ENCODE data around the gene LGI2.

Gene LGI2

DNA sequence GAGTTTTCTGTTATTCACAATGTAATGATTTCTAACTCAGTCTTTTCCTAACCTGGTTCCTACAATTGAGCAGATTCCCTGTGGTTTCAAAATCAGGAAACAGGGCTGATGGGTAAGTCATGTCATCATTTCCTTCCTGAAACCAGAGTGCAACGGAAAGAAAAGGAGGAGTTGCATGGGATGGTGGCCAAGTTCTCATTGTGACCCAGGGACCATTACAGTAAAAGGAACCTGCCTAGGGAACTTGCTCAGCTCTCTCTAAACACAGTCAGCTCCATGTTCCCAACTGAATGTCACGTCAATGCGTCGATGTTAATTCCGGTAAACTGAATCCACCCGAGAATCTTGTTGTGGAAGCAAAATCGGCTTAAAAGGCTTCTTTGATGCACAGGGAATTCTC is 51.2 kb downstream of the LGI2 start:
- H2BK120ac ChIP-seq (ENCODE audit: low read depth, low read length) = no peak overlapping the region
- H3K36me3 ChIP-seq (ENCODE audit: control insufficient read depth in 1 of 2, insufficient read depth in 2 of 2, low read depth in 1 of 2, low read length in 2 of 2) = no peaks in the 10 kb centered on the region
- no peak overlapping the region for H3K4ac ChIP-seq (ENCODE audit: low read depth in 1 of 2, low read length in 2 of 2)
- no peak overlapping the region for H3K27ac ChIP-seq (ENCODE audit: low read length, poor library complexity, severe bottlenecking)
- DNase-seq = no peak
- no peaks in the 10 kb centered on the region for H3K4me1 ChIP-seq (ENCODE audit: control insufficient read depth, insufficient read depth, low read depth, low read length)
- H3K4me2 ChIP-seq (ENCODE audit: low read length, poor library complexity, severe bottlenecking) = no peak overlapping the region
- no peak overlapping the region for H2BK5ac ChIP-seq (ENCODE audit: low read depth, low read length, poor library complexity, severe bottlenecking)
- peak overlapping the region; percentile 84 for H3K9ac ChIP-seq (ENCODE audit: low read length)
- WGBS = 94% methylated on average over 6 of the region's 7 CpGs
- no peak overlapping the region for H4K8ac ChIP-seq (ENCODE audit: low read length)
- H2BK15ac ChIP-seq (ENCODE audit: low read depth, poor library complexity, severe bottlenecking) = no peak overlapping the region
- H3K4me3 ChIP-seq (ENCODE audit: insufficient read depth in 1 of 2, low read depth in 1 of 2, low read length in 2 of 2) = peak overlapping the region in 1 of 2 experiments; percentile 54
- H3K18ac ChIP-seq (ENCODE audit: low read depth in 1 of 2, low read length in 2 of 2) = no peak overlapping the region
- H2AFZ ChIP-seq (ENCODE audit: low read depth, low read length) = no peak overlapping the region
- no peak overlapping the region for H2BK12ac ChIP-seq (ENCODE audit: low read length in 2 of 2)
- H3K14ac ChIP-seq (ENCODE audit: low read length in 2 of 2) = no peak overlapping the region
- H3K23ac ChIP-seq (ENCODE audit: low read length in 2 of 2) = no peak overlapping the region
- no peak overlapping the region for H2AK5ac ChIP-seq (ENCODE audit: low read length, severe bottlenecking)
- peaks cover 0 to 34% of the 10 kb centered on the region in 2 experiments for H3K27me3 ChIP-seq (ENCODE audit: control insufficient read depth in 1 of 2, insufficient read depth in 1 of 2, low read length in 2 of 2)
- no peak overlapping the region for H4K91ac ChIP-seq (ENCODE audit: low read length)
- no peaks in the 10 kb centered on the region for H3K79me1 ChIP-seq (replicated peaks; ENCODE audit: low read length, poor library complexity, severe bottlenecking)
- H3K9me3 ChIP-seq (ENCODE audit: control insufficient read depth, low read length) = no peaks in the 10 kb centered on the region

DNA sequence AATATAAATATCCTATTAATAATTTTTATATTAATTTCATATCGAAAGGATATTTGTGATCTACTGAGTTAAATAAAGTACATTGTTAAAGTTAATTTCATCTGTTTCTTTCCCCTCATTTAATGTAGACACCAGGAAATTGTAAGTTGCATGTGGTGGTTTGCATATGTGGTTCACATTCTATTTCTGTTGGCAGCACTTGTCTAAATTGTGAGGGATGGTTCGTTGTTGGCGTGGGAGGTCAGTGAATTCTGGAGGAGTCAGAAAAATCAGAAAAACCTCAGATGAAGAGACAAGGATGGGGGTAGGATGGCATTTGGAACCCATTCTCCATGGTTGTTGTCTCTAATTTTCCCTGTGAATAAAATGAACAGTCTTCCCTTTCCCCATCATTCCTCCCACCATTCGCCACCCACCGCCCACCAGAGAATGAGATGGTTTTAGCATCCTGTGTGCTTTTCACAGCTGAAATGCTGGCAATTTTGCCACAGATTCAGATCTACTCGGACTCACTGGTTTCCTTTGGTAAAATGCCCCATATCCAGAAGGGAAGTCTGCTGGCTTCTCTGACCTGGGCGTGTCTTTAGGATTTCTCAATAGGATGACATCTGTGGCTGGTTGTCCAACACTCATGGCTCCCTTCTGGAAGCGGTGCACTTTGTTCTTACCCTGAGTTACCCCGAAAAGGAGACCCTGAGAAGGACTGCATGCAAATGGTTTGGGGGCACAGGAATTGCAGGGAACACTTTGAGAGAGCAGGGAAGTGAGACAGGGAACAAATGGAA is 52.3 kb downstream of the LGI2 start:
- Histone ChIP-seq H3K79me1 (replicated peaks; ENCODE audit: low read length, poor library complexity, severe bottlenecking) (no peaks in the 10 kb centered on the region), H4K8ac (ENCODE audit: low read length) (no peak overlapping the region), H3K4me2 (ENCODE audit: low read length, poor library complexity, severe bottlenecking) (no peak overlapping the region), H3K9me3 (ENCODE audit: control insufficient read depth, low read length) (no peaks in the 10 kb centered on the region), H4K91ac (ENCODE audit: low read length) (no peak overlapping the region), H3K14ac (ENCODE audit: low read length in 2 of 2) (no peak overlapping the region), H3K9ac (ENCODE audit: low read length) (no peak overlapping the region), H2BK120ac (ENCODE audit: low read depth, low read length) (no peak overlapping the region), H3K23ac (ENCODE audit: low read length in 2 of 2) (no peak overlapping the region), H2BK12ac (ENCODE audit: low read length in 2 of 2) (no peak overlapping the region), H2BK15ac (ENCODE audit: low read depth, poor library complexity, severe bottlenecking) (no peak overlapping the region), H3K36me3 (ENCODE audit: control insufficient read depth in 1 of 2, insufficient read depth in 2 of 2, low read depth in 1 of 2, low read length in 2 of 2) (no peaks in the 10 kb centered on the region), H3K27ac (ENCODE audit: low read length, poor library complexity, severe bottlenecking) (no peak overlapping the region), H3K27me3 (ENCODE audit: control insufficient read depth in 1 of 2, insufficient read depth in 1 of 2, low read length in 2 of 2) (peaks cover 0 to 34% of the 10 kb centered on the region in 2 experiments), H2BK5ac (ENCODE audit: low read depth, low read length, poor library complexity, severe bottlenecking) (no peak overlapping the region), H3K4ac (ENCODE audit: low read depth in 1 of 2, low read length in 2 of 2) (no peak overlapping the region), H3K18ac (ENCODE audit: low read depth in 1 of 2, low read length in 2 of 2) (no peak overlapping the region), H3K4me3 (ENCODE audit: insufficient read depth in 1 of 2, low read depth in 1 of 2, low read length in 2 of 2) (no peak overlapping the region), H2AFZ (ENCODE audit: low read depth, low read length) (no peak overlapping the region), H3K4me1 (ENCODE audit: control insufficient read depth, insufficient read depth, low read depth, low read length) (peaks cover 7% of the 10 kb centered on the region), H2AK5ac (ENCODE audit: low read length, severe bottlenecking) (no peak overlapping the region)
- DNase-seq = no peak
- WGBS = 93% methylated on average over 8 of the region's 9 CpGs

DNA sequence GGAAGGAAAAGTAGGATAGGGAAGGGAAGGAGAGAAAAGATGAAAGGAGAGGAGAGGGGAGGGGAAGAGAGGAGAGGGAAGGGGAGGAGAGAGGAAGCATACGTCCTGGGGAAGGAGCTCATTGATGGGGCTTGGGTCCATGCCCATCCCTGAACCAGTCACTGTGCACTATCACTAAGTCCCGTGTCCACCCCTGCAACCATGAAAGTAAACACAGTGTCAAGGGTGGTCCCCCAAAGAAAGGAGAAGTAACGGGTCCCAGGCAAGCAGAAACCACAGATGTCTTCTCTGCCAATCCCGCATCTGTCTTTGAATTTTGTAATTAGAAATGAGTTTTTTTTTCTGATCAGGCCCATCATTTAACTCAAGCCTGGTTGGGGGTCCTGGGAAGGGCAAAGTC is 55.2 kb downstream of the LGI2 start:
- H3K9ac ChIP-seq (ENCODE audit: low read length) = no peak overlapping the region
- peaks cover 0 to 29% of the 10 kb centered on the region in 2 experiments for H3K27me3 ChIP-seq (ENCODE audit: control insufficient read depth in 1 of 2, insufficient read depth in 1 of 2, low read length in 2 of 2)
- no peaks in the 10 kb centered on the region for H3K9me3 ChIP-seq (ENCODE audit: control insufficient read depth, low read length)
- H4K8ac ChIP-seq (ENCODE audit: low read length) = no peak overlapping the region
- no peaks in the 10 kb centered on the region for H3K36me3 ChIP-seq (ENCODE audit: control insufficient read depth in 1 of 2, insufficient read depth in 2 of 2, low read depth in 1 of 2, low read length in 2 of 2)
- no peak overlapping the region for H3K14ac ChIP-seq (ENCODE audit: low read length in 2 of 2)
- 85% methylated on average over 4 of the region's 4 CpGs for WGBS
- H3K4me2 ChIP-seq (ENCODE audit: low read length, poor library complexity, severe bottlenecking) = no peak overlapping the region
- no peak overlapping the region for H2AK5ac ChIP-seq (ENCODE audit: low read length, severe bottlenecking)
- no peak overlapping the region for H3K23ac ChIP-seq (ENCODE audit: low read length in 2 of 2)
- no peak overlapping the region for H3K27ac ChIP-seq (ENCODE audit: low read length, poor library complexity, severe bottlenecking)
- H3K18ac ChIP-seq (ENCODE audit: low read depth in 1 of 2, low read length in 2 of 2) = no peak overlapping the region
- no peak overlapping the region for H2BK12ac ChIP-seq (ENCODE audit: low read length in 2 of 2)
- H3K4me1 ChIP-seq (ENCODE audit: control insufficient read depth, insufficient read depth, low read depth, low read length) = peaks cover 10% of the 10 kb centered on the region
- no peak overlapping the region for H2BK120ac ChIP-seq (ENCODE audit: low read depth, low read length)
- H4K91ac ChIP-seq (ENCODE audit: low read length) = no peak overlapping the region
- no peak for DNase-seq
- H3K4ac ChIP-seq (ENCODE audit: low read depth in 1 of 2, low read length in 2 of 2) = no peak overlapping the region
- H3K4me3 ChIP-seq (ENCODE audit: insufficient read depth in 1 of 2, low read depth in 1 of 2, low read length in 2 of 2) = no peak overlapping the region
- H3K79me1 ChIP-seq (replicated peaks; ENCODE audit: low read length, poor library complexity, severe bottlenecking) = no peaks in the 10 kb centered on the region
- no peak overlapping the region for H2BK5ac ChIP-seq (ENCODE audit: low read depth, low read length, poor library complexity, severe bottlenecking)
- no peak overlapping the region for H2BK15ac ChIP-seq (ENCODE audit: low read depth, poor library complexity, severe bottlenecking)
- no peak overlapping the region for H2AFZ ChIP-seq (ENCODE audit: low read depth, low read length)

DNA sequence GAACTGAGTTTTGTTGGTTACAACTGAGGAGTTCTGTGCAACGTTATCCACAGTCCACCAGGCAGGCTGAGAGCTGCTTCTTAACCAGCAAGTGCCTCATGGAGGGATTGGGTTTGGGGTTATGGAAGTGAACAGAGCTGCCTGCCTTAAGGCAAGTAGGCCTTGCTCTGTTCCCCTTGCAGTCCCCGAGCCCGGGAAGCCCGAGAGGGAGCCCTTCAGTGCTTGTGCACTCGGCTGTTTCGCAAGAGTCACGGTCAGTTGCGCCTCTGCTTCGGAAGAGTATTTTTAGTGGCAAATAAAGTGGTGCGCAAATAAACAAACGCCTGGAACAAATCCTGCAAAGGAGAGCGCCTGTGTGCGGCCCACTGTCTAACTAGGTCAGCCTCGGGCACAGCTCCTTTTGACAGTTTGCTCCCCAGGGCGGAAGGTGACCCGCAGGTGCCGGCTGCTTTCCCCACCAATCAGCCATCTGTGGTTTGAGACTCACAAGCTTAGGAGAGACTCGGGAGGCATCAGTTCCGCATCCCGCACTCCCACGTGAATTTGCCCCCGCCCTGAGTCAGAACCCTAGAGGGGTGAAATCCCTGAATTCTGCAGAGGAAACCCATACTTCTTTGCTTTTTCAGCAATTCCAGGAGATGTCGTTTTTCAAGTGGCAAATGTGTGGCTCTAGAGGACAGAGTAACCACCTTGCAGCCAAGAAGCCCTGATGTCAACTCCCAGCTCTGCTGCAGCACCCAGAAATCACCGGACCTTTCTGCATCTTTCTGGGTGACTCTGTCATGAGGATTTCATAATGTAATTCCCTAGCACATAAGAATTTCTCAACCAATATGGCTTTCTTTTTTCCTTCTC is 56.8 kb downstream of the LGI2 start:
- Histone ChIP-seq H3K18ac (ENCODE audit: low read depth in 1 of 2, low read length in 2 of 2) (no peak overlapping the region), H2BK120ac (ENCODE audit: low read depth, low read length) (no peak overlapping the region), H2AFZ (ENCODE audit: low read depth, low read length) (no peak overlapping the region), H3K36me3 (ENCODE audit: control insufficient read depth in 1 of 2, insufficient read depth in 2 of 2, low read depth in 1 of 2, low read length in 2 of 2) (no peaks in the 10 kb centered on the region), H3K27ac (ENCODE audit: low read length, poor library complexity, severe bottlenecking) (peak overlapping the region; percentile 56), H3K4me3 (ENCODE audit: insufficient read depth in 1 of 2, low read depth in 1 of 2, low read length in 2 of 2) (no peak overlapping the region), H3K14ac (ENCODE audit: low read length in 2 of 2) (no peak overlapping the region), H2BK15ac (ENCODE audit: low read depth, poor library complexity, severe bottlenecking) (no peak overlapping the region), H3K4ac (ENCODE audit: low read depth in 1 of 2, low read length in 2 of 2) (no peak overlapping the region), H3K4me1 (ENCODE audit: control insufficient read depth, insufficient read depth, low read depth, low read length) (peaks cover 10% of the 10 kb centered on the region), H2BK5ac (ENCODE audit: low read depth, low read length, poor library complexity, severe bottlenecking) (peak overlapping the region; percentile 15), H3K4me2 (ENCODE audit: low read length, poor library complexity, severe bottlenecking) (peak overlapping the region; percentile 0), H3K79me1 (replicated peaks; ENCODE audit: low read length, poor library complexity, severe bottlenecking) (no peaks in the 10 kb centered on the region), H3K27me3 (ENCODE audit: control insufficient read depth in 1 of 2, insufficient read depth in 1 of 2, low read length in 2 of 2) (peaks cover 0 to 25% of the 10 kb centered on the region in 2 experiments), H2AK5ac (ENCODE audit: low read length, severe bottlenecking) (peak overlapping the region; percentile 47), H3K9me3 (ENCODE audit: control insufficient read depth, low read length) (no peaks in the 10 kb centered on the region), H2BK12ac (ENCODE audit: low read length in 2 of 2) (no peak overlapping the region), H4K8ac (ENCODE audit: low read length) (no peak overlapping the region), H4K91ac (ENCODE audit: low read length) (no peak overlapping the region), H3K23ac (ENCODE audit: low read length in 2 of 2) (no peak overlapping the region), H3K9ac (ENCODE audit: low read length) (peak overlapping the region; percentile 7)
- DNase-seq = no peak
- WGBS = 84% methylated on average over 24 of the region's 24 CpGs
